ENCODE results near the gene SLC7A6.

SLC7A6 gene

GRCh38 chr16:68348639-68349445, 84.5 kb downstream of the SLC7A6 start:
- Histone ChIP-seq H3K36me3 (ENCODE audit: insufficient read depth, low read length) (peaks cover 84% of the 10 kb centered on the region), H3K9ac (ENCODE audit: low read depth, low read length) (0 out of 2 replicates have a peak overlapping the region, but pooled peaks have one; percentile 3)
- ATAC-seq (ENCODE audit: insufficient read depth, low read depth), result no peak

GRCh38 chr16:68349838-68350410, 85.6 kb downstream of the SLC7A6 start:
- 0 out of 2 replicates have a peak, but pooled peaks cover 3% of the 10 kb centered on the region for H4K20me1 ChIP-seq (ENCODE audit: insufficient read depth, low read length)
- no peaks in the 10 kb centered on the region for H3K9me3 ChIP-seq (ENCODE audit: insufficient read depth, low read length, severe bottlenecking)
- H3K4me3 ChIP-seq (ENCODE audit: low read depth in 1 of 2, low read length in 2 of 2), result no peak overlapping the region
- ATAC-seq (ENCODE audit: insufficient read depth, low read depth) (no peak), DNase-seq (no peak)
- H3K79me2 ChIP-seq (ENCODE audit: insufficient read depth, low read length), result peaks cover 83% of the 10 kb centered on the region
- H3K9ac ChIP-seq (ENCODE audit: low read depth, low read length), result no peak overlapping the region
- no peak overlapping the region for H2AFZ ChIP-seq (ENCODE audit: low read depth, low read length)
- peaks cover 82% of the 10 kb centered on the region for H3K4me1 ChIP-seq (ENCODE audit: insufficient read depth, low read length)
- no peak for TF ChIP-seq CTCF (IDR thresholded peaks at IDR 0.05; ENCODE audit: borderline replicate concordance, extremely low read depth, low read length, poor library complexity, severe bottlenecking)
- no peak for TF ChIP-seq EZH2 (IDR thresholded peaks at IDR 0.05; ENCODE audit: borderline replicate concordance, low read depth, low read length, severe bottlenecking)
- H3K36me3 ChIP-seq (ENCODE audit: insufficient read depth, low read length), result peaks cover 93% of the 10 kb centered on the region
- no peak overlapping the region for H3K27ac ChIP-seq (ENCODE audit: low read length)
- H3K4me2 ChIP-seq (ENCODE audit: insufficient read depth, low read length), result no peak overlapping the region
- no peaks in the 10 kb centered on the region for H3K27me3 ChIP-seq (ENCODE audit: insufficient read depth, low read length, poor library complexity)

More at GRCh38 chr16:68348639-68349445, 84.5 kb downstream of the SLC7A6 start:
- DNase-seq, result no peak
- Histone ChIP-seq H3K79me2 (ENCODE audit: insufficient read depth, low read length) (peaks cover 76% of the 10 kb centered on the region), H3K27ac (ENCODE audit: low read length) (peak overlapping the region; percentile 89), H3K9me3 (ENCODE audit: insufficient read depth, low read length, severe bottlenecking) (no peaks in the 10 kb centered on the region), H3K4me3 (ENCODE audit: low read depth in 1 of 2, low read length in 2 of 2) (no peak overlapping the region), H3K4me1 (ENCODE audit: insufficient read depth, low read length) (peaks cover 82% of the 10 kb centered on the region), H3K4me2 (ENCODE audit: insufficient read depth, low read length) (peak overlapping the region; percentile 60), H3K27me3 (ENCODE audit: insufficient read depth, low read length, poor library complexity) (no peaks in the 10 kb centered on the region), H2AFZ (ENCODE audit: low read depth, low read length) (no peak overlapping the region), H4K20me1 (ENCODE audit: insufficient read depth, low read length) (0 out of 2 replicates have a peak, but pooled peaks cover 3% of the 10 kb centered on the region)
- TF ChIP-seq EZH2 (IDR thresholded peaks at IDR 0.05; ENCODE audit: borderline replicate concordance, low read depth, low read length, severe bottlenecking), result no peak

- H3K36me3 ChIP-seq (ENCODE audit: insufficient read depth, low read length), result peaks cover 97% of the 10 kb centered on the region
- TF ChIP-seq EZH2 (IDR thresholded peaks at IDR 0.05; ENCODE audit: borderline replicate concordance, low read depth, low read length, severe bottlenecking), result no peak
- TF ChIP-seq CTCF (IDR thresholded peaks at IDR 0.05; ENCODE audit: borderline replicate concordance, extremely low read depth, low read length, poor library complexity, severe bottlenecking), result no peak
- DNase-seq (no peak), ATAC-seq (ENCODE audit: insufficient read depth, low read depth) (no peak)
- H3K9me3 ChIP-seq (ENCODE audit: insufficient read depth, low read length, severe bottlenecking), result no peaks in the 10 kb centered on the region
- peaks cover 82% of the 10 kb centered on the region for H3K4me1 ChIP-seq (ENCODE audit: insufficient read depth, low read length)
- H3K27me3 ChIP-seq (ENCODE audit: insufficient read depth, low read length, poor library complexity), result no peaks in the 10 kb centered on the region
- H2AFZ ChIP-seq (ENCODE audit: low read depth, low read length), result no peak overlapping the region
- H3K79me2 ChIP-seq (ENCODE audit: insufficient read depth, low read length), result peaks cover 89% of the 10 kb centered on the region
- H3K4me3 ChIP-seq (ENCODE audit: low read depth in 1 of 2, low read length in 2 of 2), result no peak overlapping the region
- 0 out of 2 replicates have a peak, but pooled peaks cover 3% of the 10 kb centered on the region for H4K20me1 ChIP-seq (ENCODE audit: insufficient read depth, low read length)
- H3K27ac ChIP-seq (ENCODE audit: low read length), result peak overlapping the region; percentile 41; the same call in 1 of the 2 replicates
- no peak overlapping the region for H3K9ac ChIP-seq (ENCODE audit: low read depth, low read length)
- H3K4me2 ChIP-seq (ENCODE audit: insufficient read depth, low read length), result no peak overlapping the region
Measured at GRCh38 chr16:68350813-68351350, 86.6 kb downstream of the SLC7A6 start.

All from DND-41 (cell line).